Activated CD4-positive, alpha-beta T cell treated with anti-CD3 and anti-CD28 coated beads, Interleukin-2, Interleukin-6, amounts not matched to agents 100 ng/mL and 50 ng/mL, durations not matched to agents 16 hours and 8 hours (primary cell): ENCODE results near the gene TXLNA.
A peak's percentile ranks its signal among the peaks of the same experiment; 100 is the strongest.
"Not testable (repeated sequence)": the region's sequence is repeated elsewhere in the genome, so short reads cannot be mapped to it uniquely, and the experiment has no call there.

Source experiments
- DNase-seq: peaks from one replicate; pipeline ENCODE4 v3.0.0-alpha.2; 2020

The TXLNA gene

DNA sequence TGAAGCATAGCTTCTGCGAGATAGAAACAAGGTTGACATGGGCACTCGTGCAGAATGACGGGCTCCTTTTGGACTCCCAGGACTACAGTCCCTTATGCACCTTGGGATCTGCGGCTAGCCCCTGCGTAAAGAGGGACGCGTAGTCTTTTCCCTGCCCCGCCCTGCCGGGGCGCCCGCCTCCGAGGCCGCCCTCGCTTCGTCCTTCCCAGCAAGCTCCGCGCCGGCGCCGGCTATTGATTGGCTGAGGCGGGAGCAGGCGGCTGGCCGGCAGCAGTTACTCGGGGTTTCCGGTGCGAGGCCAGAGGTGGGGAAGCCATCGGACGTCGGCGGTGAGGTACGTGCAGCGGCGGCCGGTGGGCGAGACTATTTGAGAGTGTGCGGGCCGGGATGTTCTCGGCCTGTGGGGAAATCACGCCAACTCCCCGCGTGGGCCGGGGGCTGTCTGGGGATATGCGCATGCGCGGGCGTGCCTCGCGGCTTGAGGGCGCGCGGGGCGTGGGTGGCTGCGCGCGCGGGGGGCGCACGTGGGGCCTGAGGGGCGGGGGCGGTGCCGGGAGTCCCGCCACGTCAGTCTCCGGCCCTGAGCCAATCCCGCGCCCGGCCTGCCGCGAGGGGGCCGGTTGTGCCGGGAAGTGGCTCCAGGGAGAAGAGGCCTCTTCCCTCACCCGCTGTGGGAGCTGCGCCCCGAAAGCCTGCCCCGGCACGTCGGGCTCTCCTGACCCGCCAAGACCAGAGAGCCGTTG lies at the start of gene TXLNA:
TXLNA (plus strand) TSS at position 233 of the 743 bp plus-strand sequence. CDS start 671 bp downstream, outside the sequence.
- peak; percentile 96 for DNase-seq

- not testable (repeated sequence) for DNase-seq
Measured at GRCh38 chr1:32133950-32134280, 45.6 kb upstream of the TXLNA start.

DNA sequence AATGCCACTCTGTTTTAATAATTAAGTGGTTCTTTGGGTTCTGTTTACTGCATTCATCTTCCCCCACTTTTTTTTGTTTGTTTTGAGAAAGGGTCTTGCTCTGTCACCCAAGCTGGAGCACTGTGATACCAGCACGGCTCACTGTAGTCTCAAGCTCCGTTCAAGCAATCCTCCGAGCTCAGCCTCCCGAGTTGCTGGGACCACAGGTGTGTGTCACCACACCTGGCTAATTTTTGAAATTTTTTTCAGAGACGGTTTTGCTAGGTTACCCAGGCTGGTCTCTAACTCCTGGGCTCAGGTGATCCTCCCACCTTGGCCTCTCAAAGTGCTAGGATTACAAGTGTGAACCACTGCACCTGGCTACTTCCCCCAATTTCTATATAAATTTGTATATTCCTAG lies 42.4 kb upstream of the TXLNA start:
- DNase-seq, result no peak

- no peak for DNase-seq
Measured at GRCh38 chr1:32138965-32139364, 40.5 kb upstream of the TXLNA start.

GRCh38 chr1:32142446-32143301 lies 36.8 kb upstream of the TXLNA start:
- peak; percentile 5 for DNase-seq

DNA sequence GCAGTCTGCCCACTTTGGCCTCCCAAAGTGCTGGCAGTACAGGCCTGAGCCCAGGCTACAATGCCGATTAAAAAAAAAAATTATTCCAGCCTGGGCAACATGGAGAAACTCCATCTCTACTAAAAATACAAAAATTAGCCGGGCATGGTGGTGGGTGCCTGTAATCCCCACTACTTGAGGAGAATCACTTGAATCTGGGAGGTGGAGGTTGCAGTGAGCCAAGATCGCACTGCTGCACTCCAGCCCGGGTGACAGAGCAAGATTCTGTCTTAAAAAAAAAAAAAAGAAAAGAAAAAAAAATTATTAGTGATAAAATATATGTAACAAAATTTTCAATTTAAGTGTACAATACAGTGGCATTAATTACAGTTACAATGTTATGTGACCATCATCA lies 36.2 kb upstream of the TXLNA start:
- DNase-seq, result not testable (repeated sequence)

DNA sequence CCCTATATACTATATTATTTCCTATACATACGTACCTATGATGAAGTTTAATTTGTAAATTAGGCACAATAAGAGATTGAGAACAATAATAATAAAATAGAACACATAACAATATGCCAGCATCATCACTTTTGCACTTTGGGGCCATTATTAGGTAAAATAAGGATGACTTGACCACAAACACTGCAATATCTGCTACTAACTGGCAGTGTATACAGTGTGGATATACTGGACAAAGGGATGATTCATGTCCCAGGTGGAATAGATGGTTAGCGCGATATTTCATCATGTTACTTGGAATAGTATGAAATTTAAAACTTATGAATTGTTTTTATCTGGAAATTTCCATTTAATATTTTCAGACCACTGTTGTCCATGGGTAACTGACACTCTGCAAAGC lies 35.4 kb upstream of the TXLNA start:
- DNase-seq, result no peak

DNA sequence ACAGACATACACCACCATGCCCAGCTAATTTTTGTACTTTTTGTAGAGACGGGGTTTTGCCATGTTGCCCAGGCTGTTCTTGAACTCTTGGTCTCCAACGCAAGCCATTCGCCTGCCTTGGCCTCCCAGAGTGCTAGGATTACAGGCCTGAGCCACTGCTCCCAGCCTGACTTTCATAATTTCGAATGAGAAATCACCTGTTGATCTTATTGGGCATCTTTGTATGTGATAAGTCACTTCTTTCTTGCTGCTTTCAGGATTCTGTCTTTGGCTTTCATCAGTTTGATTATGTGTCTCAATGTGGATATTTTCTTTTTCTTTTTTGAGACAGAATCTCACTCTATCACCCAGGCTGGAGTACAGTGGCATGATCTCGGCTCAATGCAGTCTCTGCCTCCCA lies 31.7 kb upstream of the TXLNA start:
- not testable (repeated sequence) for DNase-seq

- DNase-seq, result no peak
Measured at GRCh38 chr1:32150847-32151246, 28.6 kb upstream of the TXLNA start.

DNA sequence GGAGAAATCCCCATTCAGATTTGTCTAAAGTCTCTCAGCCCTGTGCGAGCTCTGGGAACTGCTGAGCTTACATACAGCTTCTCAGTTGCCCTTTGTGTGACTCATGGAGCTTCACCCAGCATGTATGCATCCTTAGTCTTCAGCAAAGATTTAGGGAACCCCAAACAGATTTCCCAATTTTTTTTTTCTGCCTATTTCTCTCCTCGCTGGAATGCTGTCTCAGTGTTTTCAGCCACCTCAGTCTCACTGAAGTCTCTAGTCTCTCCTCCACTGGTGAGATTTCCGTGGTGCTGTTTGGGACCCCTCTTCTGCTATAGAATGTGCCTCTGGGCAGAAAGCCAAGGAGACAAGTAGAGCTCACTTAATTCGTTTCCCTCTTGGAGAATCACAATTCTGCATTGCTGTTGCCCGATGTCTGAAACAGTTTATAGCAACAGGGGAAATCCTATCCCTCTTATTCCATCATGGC lies 28.1 kb upstream of the TXLNA start:
- DNase-seq, result no peak

DNA sequence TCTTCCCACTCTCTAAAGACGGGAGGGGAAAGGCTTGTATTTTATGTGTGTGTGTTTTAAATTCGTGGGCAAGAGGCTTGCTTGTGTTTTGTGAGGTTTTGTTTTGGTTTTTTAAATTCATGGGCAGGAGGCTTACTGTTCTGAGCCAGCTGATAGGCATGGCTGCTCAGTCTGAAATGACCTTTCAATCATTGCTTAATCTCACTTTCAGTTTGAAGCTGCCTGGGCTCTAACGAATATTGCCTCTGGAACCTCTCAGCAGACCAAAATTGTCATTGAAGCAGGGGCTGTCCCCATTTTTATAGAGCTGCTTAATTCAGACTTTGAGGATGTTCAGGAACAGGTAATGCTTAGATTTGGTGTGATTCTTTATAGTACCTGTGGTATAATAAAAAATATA lies 20.3 kb upstream of the TXLNA start:
- peak; percentile 12 for DNase-seq

GRCh38 chr1:32163405-32163804 lies 16.1 kb upstream of the TXLNA start:
- DNase-seq, result no peak

- not testable (repeated sequence) for DNase-seq
Measured at GRCh38 chr1:32165633-32166032, 13.8 kb upstream of the TXLNA start.

DNA sequence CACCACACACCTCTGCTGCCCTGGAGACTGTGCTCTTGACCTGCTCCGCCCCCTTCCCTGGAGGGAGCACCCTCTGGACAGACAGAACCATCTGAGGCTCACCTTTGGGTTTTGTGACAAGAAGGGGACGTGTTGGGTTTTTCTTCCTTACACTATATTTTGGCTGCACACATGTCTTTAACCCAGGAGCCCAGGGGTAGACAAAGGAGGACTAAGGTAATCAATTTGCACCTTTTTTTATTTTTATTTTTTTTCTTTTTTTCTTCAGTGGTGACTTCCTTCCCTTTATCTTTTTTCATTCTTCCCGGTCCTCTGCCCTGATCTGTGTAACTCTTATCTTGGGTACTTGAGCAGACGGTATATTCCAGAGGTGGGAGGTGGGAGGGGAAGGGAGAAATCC lies 8.5 kb upstream of the TXLNA start:
- DNase-seq, result no peak

GRCh38 chr1:32172621-32173245 lies 6.7 kb upstream of the TXLNA start:
- no peak for DNase-seq

GRCh38 chr1:32178380-32179192 lies 889 bp upstream of the TXLNA start:
- no peak for DNase-seq

DNA sequence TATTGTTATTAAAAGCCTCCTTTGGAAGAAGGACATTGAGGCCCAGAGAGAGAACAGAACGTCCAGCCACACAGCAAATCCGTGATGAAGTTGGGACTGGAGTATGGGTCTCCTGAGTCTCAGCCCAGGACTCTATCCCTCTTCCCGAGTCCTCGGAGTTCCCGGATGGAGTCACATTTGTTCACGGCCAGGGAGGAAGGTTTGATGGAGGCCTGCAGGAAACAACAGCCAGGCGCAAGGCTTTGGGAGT lies 357 bp upstream of the TXLNA start:
- no peak for DNase-seq

DNA sequence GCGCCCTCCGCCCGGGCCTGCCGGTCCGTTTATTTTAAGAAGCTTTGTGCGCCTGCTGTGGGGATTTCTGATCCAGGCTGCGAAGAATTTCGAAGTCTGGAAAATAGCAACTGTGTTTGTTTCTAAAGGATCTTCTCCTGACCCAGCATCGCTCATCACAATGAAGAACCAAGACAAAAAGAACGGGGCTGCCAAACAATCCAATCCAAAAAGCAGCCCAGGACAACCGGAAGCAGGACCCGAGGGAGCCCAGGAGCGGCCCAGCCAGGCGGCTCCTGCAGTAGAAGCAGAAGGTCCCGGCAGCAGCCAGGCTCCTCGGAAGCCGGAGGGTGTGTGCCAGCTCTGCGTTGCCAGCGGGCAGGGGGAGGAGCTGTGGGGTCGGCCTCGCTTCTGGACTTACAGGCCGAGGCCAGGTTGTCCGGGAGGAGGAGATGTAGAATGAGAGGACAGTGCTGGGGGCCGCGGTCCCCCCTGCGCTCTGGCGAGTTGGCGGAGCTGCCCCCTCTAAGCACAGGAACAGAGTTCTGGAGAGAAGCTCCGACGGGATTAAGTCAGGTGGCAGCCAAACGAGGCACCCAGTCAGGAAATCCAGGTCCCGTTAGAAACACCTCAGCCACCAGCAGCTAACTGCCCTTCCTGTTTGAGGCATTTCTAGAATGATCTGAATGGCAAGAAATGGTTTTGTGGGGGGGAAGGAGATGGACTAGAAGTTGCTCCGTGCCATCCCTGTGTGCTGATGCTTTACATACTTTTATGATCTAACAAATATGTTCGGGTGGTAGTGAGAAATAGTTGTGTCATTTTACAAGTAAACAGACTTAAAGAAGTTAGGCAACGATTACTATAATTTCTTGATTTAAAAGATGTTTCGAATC lies 948 bp downstream of the TXLNA start:
- peak; percentile 71 for DNase-seq

DNA sequence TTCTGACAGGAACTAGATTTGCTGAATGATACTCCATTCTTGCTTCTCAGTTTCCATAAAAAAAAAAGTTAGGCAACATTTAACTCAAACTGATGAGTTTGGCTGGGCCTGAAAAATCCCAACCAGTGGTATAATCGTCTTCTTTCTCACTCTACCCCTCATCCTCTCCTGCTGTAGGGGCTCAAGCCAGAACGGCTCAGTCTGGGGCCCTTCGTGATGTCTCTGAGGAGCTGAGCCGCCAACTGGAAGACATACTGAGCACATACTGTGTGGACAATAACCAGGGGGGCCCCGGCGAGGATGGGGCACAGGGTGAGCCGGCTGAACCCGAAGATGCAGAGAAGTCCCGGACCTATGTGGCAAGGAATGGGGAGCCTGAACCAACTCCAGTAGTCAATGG lies 1.6 kb downstream of the TXLNA start:
- DNase-seq, result no peak

GRCh38 chr1:32181563-32181962 lies 2.1 kb downstream of the TXLNA start:
- no peak for DNase-seq

DNA sequence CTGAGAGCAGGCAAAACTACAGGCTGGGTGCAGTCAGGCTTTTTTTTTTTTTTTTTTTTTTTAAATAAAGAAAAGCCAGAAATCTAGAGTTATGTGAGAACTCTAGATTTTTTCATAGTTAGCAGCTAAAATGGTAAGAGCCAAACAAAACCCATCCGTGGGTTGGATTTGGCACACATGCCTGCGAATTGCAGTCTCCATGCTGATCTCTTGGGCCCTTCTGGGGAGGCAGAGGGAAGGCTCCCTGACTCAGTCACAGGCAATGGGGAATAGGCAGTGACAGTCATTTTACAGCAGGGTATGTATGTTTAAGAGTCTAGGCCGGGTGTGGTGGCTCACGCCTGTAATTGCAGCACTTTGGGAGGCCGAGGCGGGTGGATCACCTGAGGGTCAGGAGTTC lies 2.6 kb downstream of the TXLNA start:
- DNase-seq, result no peak

DNA sequence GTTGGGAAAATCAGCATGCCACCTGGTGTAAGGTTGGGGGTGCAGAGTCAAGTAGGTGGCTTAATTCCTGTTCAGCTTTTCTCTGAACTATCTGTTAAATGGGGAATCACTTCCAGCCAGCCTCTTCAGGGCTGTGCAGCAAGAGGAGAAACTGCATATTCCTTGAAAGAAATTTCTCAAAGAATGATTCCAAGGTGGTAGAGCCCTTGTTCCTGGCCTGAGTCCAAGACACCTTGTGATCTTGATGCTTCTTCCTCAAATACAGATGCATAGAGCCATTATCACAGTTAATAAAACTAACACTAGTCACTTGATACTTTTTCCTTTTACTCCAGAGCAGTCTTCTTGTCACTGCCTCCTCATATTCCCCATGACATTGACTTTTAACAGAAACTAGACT lies 5.2 kb downstream of the TXLNA start:
- DNase-seq, result no peak
